HG02981 (cell line): ENCODE results near the gene UNC79.

ENCODE experiments used
- ATAC-seq: cut with Tn5 transposase; IDR thresholded peaks from one replicate; pipeline ENCODE4 v1.9.1; 2021; ENCODE audit warnings: mild to moderate bottlenecking, moderate library complexity; ENCODE audit not compliant: unreplicated experiment

Gene UNC79

GRCh38 chr14:93654599-93654998 lies 223.9 kb downstream of the UNC79 start:
- ATAC-seq, result no peak

DNA sequence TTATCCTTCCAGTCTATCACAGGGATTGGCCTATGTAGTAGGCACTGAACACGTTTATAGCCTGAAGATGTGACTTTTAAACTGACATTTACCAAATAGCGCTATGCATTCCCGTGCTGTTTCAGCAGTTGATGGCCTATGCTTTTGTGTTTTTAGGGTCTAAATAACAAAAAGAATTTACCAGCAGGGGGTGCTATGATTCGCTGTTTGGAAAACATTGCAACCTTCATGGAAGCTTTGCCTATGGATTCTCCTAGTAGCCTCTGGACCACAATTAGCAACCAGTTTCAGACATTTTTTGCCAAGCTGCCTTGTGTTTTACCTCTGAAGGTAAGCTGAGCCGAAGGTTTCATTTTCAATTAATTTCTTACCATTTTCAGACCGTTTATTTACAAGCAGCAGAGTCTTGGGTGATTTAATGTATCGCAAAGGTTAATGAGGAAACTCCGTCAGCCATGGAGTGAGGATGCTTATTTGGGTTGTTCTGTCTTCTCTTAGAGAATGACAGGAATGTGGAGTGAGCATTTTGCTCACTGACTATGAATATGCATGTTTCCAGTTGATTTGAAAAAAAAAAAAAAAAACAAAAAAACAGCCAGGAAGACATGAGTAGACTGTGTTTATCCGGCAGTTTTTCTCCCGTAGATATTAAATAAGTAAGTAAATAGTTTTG lies 224.5 kb downstream of the UNC79 start:
- no peak for ATAC-seq

DNA sequence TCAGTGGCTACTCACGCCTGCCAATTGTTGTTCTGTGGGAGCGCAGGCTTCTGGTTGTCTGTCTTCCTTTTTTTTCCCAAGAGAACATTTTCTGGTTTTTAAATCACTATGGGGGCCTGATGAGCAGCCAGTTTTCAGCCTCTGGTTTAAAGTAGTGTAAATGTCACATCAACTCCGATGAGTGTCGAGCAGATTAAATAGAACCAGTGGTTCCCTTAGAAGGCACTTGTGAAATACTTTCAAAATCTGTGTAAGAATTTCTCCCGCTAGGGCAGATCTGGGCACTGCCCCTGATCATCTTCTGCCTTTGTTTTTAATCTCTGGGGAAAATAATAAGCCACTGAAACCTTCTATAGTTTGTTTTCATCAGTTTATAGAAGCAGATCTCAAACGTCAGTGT lies 227.1 kb downstream of the UNC79 start:
- no peak for ATAC-seq

GRCh38 chr14:93663317-93663716 lies 232.6 kb downstream of the UNC79 start:
- ATAC-seq, result no peak

GRCh38 chr14:93665169-93665568 lies 234.4 kb downstream of the UNC79 start:
- ATAC-seq, result no peak

- no peak for ATAC-seq
Observed at GRCh38 chr14:93669632-93670031, 238.9 kb downstream of the UNC79 start.

DNA sequence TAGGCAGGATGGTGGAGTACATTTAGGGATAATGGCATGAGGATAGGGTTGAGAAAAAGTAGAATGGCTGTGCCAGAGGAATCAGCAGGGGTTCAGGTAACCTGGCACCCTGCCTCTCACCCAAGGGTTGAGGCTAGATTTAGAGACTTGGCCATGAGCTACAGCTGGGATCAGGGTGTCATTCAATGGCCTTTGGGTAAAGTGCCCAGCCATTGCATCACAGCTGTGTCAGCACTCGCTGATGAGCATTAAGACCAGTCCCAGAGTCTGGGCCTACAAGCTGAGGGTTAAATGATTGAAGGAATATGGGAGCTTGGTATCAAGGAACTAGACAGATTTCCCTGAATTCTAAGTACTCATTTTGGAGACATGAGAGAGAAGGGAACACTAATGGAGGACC lies 243.6 kb downstream of the UNC79 start:
- no peak for ATAC-seq

DNA sequence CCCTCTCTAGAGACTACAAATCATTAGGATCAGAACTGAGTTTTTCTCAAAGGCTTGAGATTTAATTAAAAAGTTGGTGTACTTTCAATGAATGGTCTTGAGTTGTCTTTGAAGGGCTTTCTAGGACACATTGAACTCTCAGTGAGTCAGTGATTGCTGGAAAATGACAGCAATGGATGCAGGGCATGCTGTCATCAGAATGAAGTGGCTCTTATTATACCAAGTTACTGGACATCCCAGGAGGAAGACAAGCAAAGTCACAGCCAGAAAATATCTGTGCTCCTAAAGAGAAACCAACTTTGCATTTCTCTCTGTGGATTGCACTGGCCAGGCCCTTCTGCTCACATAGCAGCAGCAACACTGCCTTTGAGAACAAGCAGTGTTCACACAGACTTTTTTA lies 244.9 kb downstream of the UNC79 start:
- ATAC-seq, result no peak

DNA sequence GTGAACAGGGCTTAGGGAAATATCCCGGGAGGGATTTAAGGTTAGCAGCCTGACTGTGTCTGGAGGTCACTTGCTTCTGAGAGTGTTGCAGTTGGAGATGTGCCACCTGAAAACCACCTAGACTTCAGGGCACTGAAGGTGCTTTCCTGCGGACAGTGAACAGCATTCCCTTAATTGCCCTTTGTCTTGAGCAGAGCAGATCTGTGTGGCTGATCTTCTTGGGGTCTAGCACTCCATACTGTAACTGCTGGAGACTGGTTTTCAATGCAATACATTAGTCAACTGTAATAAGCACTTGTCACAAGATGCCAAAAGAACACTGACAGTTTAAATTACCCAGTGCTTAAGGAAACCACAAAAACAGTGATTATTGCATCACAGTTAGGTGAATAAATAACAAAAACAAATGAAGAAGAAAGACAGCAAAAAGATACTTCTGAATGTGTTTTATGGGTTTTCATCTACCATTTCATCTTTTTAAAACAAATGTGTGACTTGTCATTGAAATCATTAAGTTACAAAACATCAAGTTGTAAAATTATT lies 245.7 kb downstream of the UNC79 start:
- no peak for ATAC-seq

- ATAC-seq, result no peak
Observed at GRCh38 chr14:93682459-93682858, 251.7 kb downstream of the UNC79 start.

DNA sequence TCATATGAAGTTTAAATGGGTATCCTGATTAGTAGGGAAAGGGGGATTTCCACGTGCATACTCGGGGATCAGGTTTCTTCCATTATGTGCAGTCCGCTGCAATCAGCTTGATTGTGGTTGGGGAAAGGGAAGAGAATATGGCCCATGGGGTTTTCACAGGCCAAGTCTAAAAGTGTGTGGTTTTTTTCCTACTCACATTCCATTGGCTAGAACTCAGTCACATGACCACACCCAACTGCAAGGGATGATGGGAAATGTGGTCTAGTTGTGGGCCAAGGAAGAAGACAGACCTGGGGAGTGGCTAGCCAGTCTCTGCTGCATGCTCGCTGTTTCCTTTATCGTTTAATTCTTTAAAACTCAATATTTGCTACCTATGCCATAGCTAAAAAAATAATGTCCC lies 252.5 kb downstream of the UNC79 start:
- no peak for ATAC-seq

- no peak for ATAC-seq
Observed at GRCh38 chr14:93685121-93685895, 254.6 kb downstream of the UNC79 start.

GRCh38 chr14:93686268-93686667 lies 255.5 kb downstream of the UNC79 start:
- no peak for ATAC-seq

- ATAC-seq, result no peak
Observed at GRCh38 chr14:93688239-93688666, 257.5 kb downstream of the UNC79 start.

- no peak for ATAC-seq
Observed at GRCh38 chr14:93688820-93689219, 258.1 kb downstream of the UNC79 start.

- ATAC-seq, result no peak
Observed at GRCh38 chr14:93690146-93690545, 259.4 kb downstream of the UNC79 start.

GRCh38 chr14:93691042-93691780 lies 260.5 kb downstream of the UNC79 start:
- ATAC-seq, result no peak

GRCh38 chr14:93693914-93694313 lies 263.2 kb downstream of the UNC79 start:
- ATAC-seq, result no peak

- no peak for ATAC-seq
Observed at GRCh38 chr14:93700928-93701327, 270.2 kb downstream of the UNC79 start.

- ATAC-seq, result no peak
Observed at GRCh38 chr14:93701562-93701961, 270.8 kb downstream of the UNC79 start.

GRCh38 chr14:93702946-93703345 lies 272.2 kb downstream of the UNC79 start:
- no peak for ATAC-seq

DNA sequence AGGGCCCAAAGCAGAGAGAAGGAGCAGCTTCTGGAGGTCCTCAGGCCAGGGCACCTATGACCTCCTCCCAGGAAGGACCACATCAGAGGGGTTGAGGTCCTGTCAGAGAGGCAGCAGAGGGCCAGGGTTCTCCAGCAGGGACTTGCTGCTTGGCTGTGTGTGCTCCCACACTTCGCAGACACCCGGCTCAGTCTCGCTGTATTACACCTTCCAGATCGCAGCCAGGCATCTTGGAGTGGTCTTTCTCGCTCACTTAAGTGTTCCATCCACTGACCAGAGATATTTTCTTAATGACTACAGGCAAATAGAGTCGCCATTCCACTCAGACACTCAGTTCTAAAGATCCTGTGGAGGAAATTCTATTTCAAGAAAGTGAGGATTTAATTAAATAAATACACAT lies 273.2 kb downstream of the UNC79 start:
- no peak for ATAC-seq
